Spleen (tissue), 11 donors: ENCODE results near the gene SNCA. TPM values are rescaled to one million over a fixed set of nuclear protein-coding genes. Genes with fewer than 3 reads are reported as not detected.

Experiments
- DNase-seq: peaks from one replicate; pipeline ENCODE4 v3.0.0-alpha.2; 2020
- H3K27ac ChIP-seq, 8 donors: fragments of 200-600 bp; sonication (generic) in 7 of 8; 1 replicate in 4 of 8; 2 replicates in 4 of 8; pipeline versions ENCODE4 v1.5.0 to v1.8.0; 2016 to 2021; ENCODE audit warnings: inconsistent platforms in 4 of 8, mild to moderate bottlenecking in 4 of 8, moderate library complexity in 1 of 8
- H3K27me3 ChIP-seq, 7 donors: fragments of 200-600 bp; sonication (generic) in 6 of 7; replicated peaks in 1 of 7; 1 replicate in 4 of 7; 2 replicates in 3 of 7; pipeline versions ENCODE4 v1.5.0 to v1.8.0; 2016 to 2021; ENCODE audit warnings: inconsistent platforms in 3 of 7, mild to moderate bottlenecking in 1 of 7
- H3K36me3 ChIP-seq, 6 donors: fragments of 200-600 bp; sonication (generic) in 5 of 6; 1 replicate in 4 of 6; 2 replicates in 2 of 6; pipeline versions ENCODE4 v1.5.0 to v1.8.0; 2016 to 2021; ENCODE audit warnings: inconsistent platforms in 2 of 6
- H3K4me1 ChIP-seq, 6 donors: fragments of 200-600 bp; sonication (generic) in 5 of 6; 1 replicate in 3 of 6; 2 replicates in 3 of 6; pipeline versions ENCODE4 v1.5.0 to v1.8.0; 2016 to 2021; ENCODE audit warnings: inconsistent platforms in 3 of 6
- H3K4me3 ChIP-seq, 8 donors: fragments of 200-600 bp; sonication (generic) in 7 of 8; 1 replicate in 4 of 8; 2 replicates in 4 of 8; pipeline versions ENCODE4 v1.5.0 to v1.8.0; 2016 to 2021; ENCODE audit warnings: inconsistent platforms in 4 of 8, mild to moderate bottlenecking in 4 of 8, moderate library complexity in 2 of 8
- H3K9me3 ChIP-seq, 8 donors: fragments of 200-600 bp; sonication (generic) in 7 of 8; 1 replicate in 4 of 8; 2 replicates in 4 of 8; pipeline versions ENCODE4 v1.5.0 to v1.8.0; 2016 to 2021; ENCODE audit warnings: inconsistent platforms in 4 of 8
- CTCF ChIP-seq, 11 experiments: fragments of 200-600 bp in 7 of 11; fragments of 450-650 bp in 4 of 11; sonication (generic) in 4 of 11; IDR thresholded peaks in 8 of 11; conservative IDR thresholded peaks in 3 of 11; 1 replicate in 7 of 11; 2 replicates in 4 of 11; pipeline versions ENCODE4 v1.4.0 to v1.8.0; 2016 to 2021; ENCODE audit warnings: antibody characterized with exemption in 11 of 11, inconsistent platforms in 4 of 11, mild to moderate bottlenecking in 1 of 11
- POLR2A ChIP-seq, 3 donors: fragments of 450-650 bp; IDR thresholded peaks; one replicate each; pipeline ENCODE4 v1.5.1; 2017; ENCODE audit warnings: antibody characterized with exemption in 3 of 3, mild to moderate bottlenecking in 1 of 3
- POLR2AphosphoS5 ChIP-seq, 3 donors: sonication (generic); formaldehyde crosslinking; IDR thresholded peaks; one replicate each; pipeline ENCODE4 v1.5.1; 2017; ENCODE audit warnings: antibody characterized with exemption in 3 of 3
- WGBS, 5 donors: extraction: QIAGEN DNeasy Blood & Tissue Kit in 3 of 5; methylation state at CpG; one replicate each; pipeline versions ENCODE4 v1.1.5 to v1.1.7; 2013 to 2018; 5-methylcytosine and 5-hydroxymethylcytosine counted together
- intact Hi-C: fragments of 100-400 bp; cut with DNase I; formaldehyde crosslinking; loops from one replicate; pipeline ENCODE4 v1.15.0; 2023; ENCODE audit warnings: low total_unique reads
- polyA plus RNA-seq, 3 donors: library from polyadenylated mRNA; stranded (reverse); fragments of 200-250 nt; gene quantifications; one replicate each; pipeline ENCODE4 v1.2.1, GENCODE V29; 2013
- total RNA-seq, 7 donors: library from RNA; depleted of rRNA in 3 of 7; stranded (reverse); fragments of >200 nt in 3 of 7; fragmentation: NEBNext Ultra II Directional in 4 of 7; extraction: Animal tissue kit (Norgen Biotek cat#: 25700) in 4 of 7; gene quantifications; one replicate each; pipeline versions ENCODE4 v1.1.0 to v1.2.1, GENCODE V29; 2016 to 2021
- donor health status: healthy with polysubstance abuse.
- donor health status: DM: no; HTN: no; CAD: no; lungs with moderate emphysema.
- donor health status: DM: no; HTN: no; CAD: no.
- donor health status: Bipolar disorder and iron deficiency.
- donor health status: healthy.
- donor health status: DM: no; HTN: no; CAD: no.
- donor health status: DM: yes; HTN: yes; CAD: no.

The SNCA gene
- total and polyA plus RNA-seq, 10 donors, result 1.7 to 86.5 (median 10.4) TPM

GRCh38 chr4:89834486-89835209 lies 2.3 kb downstream of the SNCA start:
- no peak for DNase-seq

GRCh38 chr4:89829470-89830138 lies 7.4 kb downstream of the SNCA start:
- H3K4me3 ChIP-seq, result peak overlapping the region in 1 of 8 donors; percentile 1
- no peaks in the 10 kb centered on the region for H3K36me3 ChIP-seq
- TF ChIP-seq POLR2AphosphoS5 (IDR thresholded peaks at IDR 0.05), result peak in 1 of 3 donors; percentile 25
- no peak for TF ChIP-seq POLR2A (IDR thresholded peaks at IDR 0.05)
- H3K4me1 ChIP-seq, result peaks cover 0 to 13% (median 7%) of the 10 kb centered on the region in 6 donors
- peak overlapping the region in 3 of 8 donors; percentile 22 to 43 (median 37) for H3K27ac ChIP-seq
- no peaks in the 10 kb centered on the region for H3K27me3 ChIP-seq
- intact Hi-C loops, result no loop called here
- H3K9me3 ChIP-seq, result no peaks in the 10 kb centered on the region
- no peak for DNase-seq
- 24 to 36% (median 29%) methylated on average over 7 of the region's 7 CpGs for WGBS, 5 donors

More at GRCh38 chr4:89834486-89835209, 2.3 kb downstream of the SNCA start:
- Histone ChIP-seq H3K27ac (no peak overlapping the region), H3K9me3 (no peaks in the 10 kb centered on the region), H3K36me3 (no peaks in the 10 kb centered on the region), H3K4me1 (peaks cover 11 to 36% (median 22%) of the 10 kb centered on the region in 6 donors), H3K4me3 (no peak overlapping the region), H3K27me3 (peaks cover 0 to 44% (median 32%) of the 10 kb centered on the region in 7 donors)
- no peak for TF ChIP-seq CTCF (IDR thresholded peaks at IDR 0.05 in 8 of 11, conservative IDR thresholded peaks at IDR 0.05 in 3 of 11)
- no peak for TF ChIP-seq POLR2AphosphoS5 (IDR thresholded peaks at IDR 0.05)
- TF ChIP-seq POLR2A (IDR thresholded peaks at IDR 0.05), result no peak
- 38 to 90% (median 68%) methylated on average over 1 of the region's 1 CpG for WGBS, 5 donors
- intact Hi-C loops, result no loop called here

GRCh38 chr4:89823416-89823815 lies 13.5 kb downstream of the SNCA start:
- Histone ChIP-seq H3K9me3 (no peaks in the 10 kb centered on the region), H3K27ac (no peak overlapping the region), H3K27me3 (no peaks in the 10 kb centered on the region), H3K4me1 (peaks cover 0 to 5% (median 0%) of the 10 kb centered on the region in 6 donors), H3K4me3 (no peak overlapping the region), H3K36me3 (no peaks in the 10 kb centered on the region)
- intact Hi-C loops, result no loop called here
- TF ChIP-seq CTCF (IDR thresholded peaks at IDR 0.05 in 8 of 11, conservative IDR thresholded peaks at IDR 0.05 in 3 of 11) (no peak), POLR2AphosphoS5 (IDR thresholded peaks at IDR 0.05) (no peak), POLR2A (IDR thresholded peaks at IDR 0.05) (no peak)
- DNase-seq, result no peak

- Histone ChIP-seq H3K27ac (no peak overlapping the region), H3K36me3 (no peaks in the 10 kb centered on the region), H3K4me3 (no peak overlapping the region), H3K4me1 (peaks cover 0 to 5% (median 0%) of the 10 kb centered on the region in 6 donors), H3K9me3 (no peaks in the 10 kb centered on the region), H3K27me3 (no peaks in the 10 kb centered on the region)
- TF ChIP-seq CTCF (IDR thresholded peaks at IDR 0.05 in 8 of 11, conservative IDR thresholded peaks at IDR 0.05 in 3 of 11) (no peak), POLR2AphosphoS5 (IDR thresholded peaks at IDR 0.05) (no peak), POLR2A (IDR thresholded peaks at IDR 0.05) (no peak)
- intact Hi-C loops, result no loop called here
- no peak for DNase-seq
- 42 to 98% (median 88%) methylated on average over 1 of the region's 1 CpG for WGBS, 5 donors
Measured at GRCh38 chr4:89821612-89822011, 15.3 kb downstream of the SNCA start.
